HUDEP-2 (cell line): ENCODE measurements around the gene CCDC15.
"Not testable (repeated sequence)": the region's sequence is repeated elsewhere in the genome, so short reads cannot be mapped to it uniquely, and the experiment has no call there.

Experiments used
- DNase-seq, 76 experiments: peaks; one replicate each; lab custom pipeline; 2025; ENCODE audit not compliant: unreplicated experiment in 76 of 76; lab: John Stamatoyannopoulos, UW

The CCDC15 gene

GRCh38 chr11:124942466-124943253, 11.3 kb upstream of the CCDC15 start:
- DNase-seq, result no peak

GRCh38 chr11:124943254-124943616, 10.8 kb upstream of the CCDC15 start:
- DNase-seq, result no peak

- DNase-seq, result no peak
These were observed 10.3 kb upstream of the CCDC15 start for GRCh38 chr11:124943741-124944140.

- DNase-seq, result no peak
These were observed 9.4 kb upstream of the CCDC15 start for GRCh38 chr11:124944565-124944964.

- no peak for DNase-seq
These were observed 8.2 kb upstream of the CCDC15 start for GRCh38 chr11:124945826-124946225.

GRCh38 chr11:124946735-124947141, 7.3 kb upstream of the CCDC15 start:
- no peak for DNase-seq

GRCh38 chr11:124950601-124951330, 3.2 kb upstream of the CCDC15 start:
- DNase-seq, result no peak

GRCh38 chr11:124951341-124951740, 2.7 kb upstream of the CCDC15 start:
- DNase-seq, result no peak

GRCh38 chr11:124954590-124954955, 571 bp downstream of the CCDC15 start:
- peak in 9 of 76 experiments; percentile 2 to 49 (median 21) for DNase-seq

- DNase-seq, result peak in 7 of 76 experiments; percentile 6 to 45 (median 21)
These were observed 1.0 kb downstream of the CCDC15 start for GRCh38 chr11:124955035-124955434.

- DNase-seq, result peak in 33 of 76 experiments; percentile 5 to 71 (median 41)
These were observed 8.1 kb downstream of the CCDC15 start for GRCh38 chr11:124961972-124962609.

GRCh38 chr11:124968197-124968596, 14.2 kb downstream of the CCDC15 start:
- not testable (repeated sequence) for DNase-seq

GRCh38 chr11:124970925-124971324, 16.9 kb downstream of the CCDC15 start:
- DNase-seq, result peak in 1 of 76 experiments; percentile 2

GRCh38 chr11:124971810-124972209, 17.8 kb downstream of the CCDC15 start:
- DNase-seq, result no peak

GRCh38 chr11:124976531-124976930, 22.5 kb downstream of the CCDC15 start:
- DNase-seq, result no peak

GRCh38 chr11:124977006-124977405, 23.0 kb downstream of the CCDC15 start:
- DNase-seq, result no peak

GRCh38 chr11:124978316-124978715, 24.3 kb downstream of the CCDC15 start:
- no peak for DNase-seq

GRCh38 chr11:124982043-124982442, 28.0 kb downstream of the CCDC15 start:
- no peak for DNase-seq

GRCh38 chr11:124983674-124984511, 29.9 kb downstream of the CCDC15 start:
- DNase-seq, result no peak

GRCh38 chr11:124984512-124984854, 30.5 kb downstream of the CCDC15 start:
- DNase-seq, result no peak

GRCh38 chr11:124987096-124987495, 33.1 kb downstream of the CCDC15 start:
- DNase-seq, result no peak
